Measurements from ENCODE around the gene HSPA4L. TPM values are rescaled to one million over a fixed set of nuclear protein-coding genes. Genes with fewer than 3 reads are reported as not detected.

The HSPA4L gene
- total and polyA plus RNA-seq, 2 of the 4 experiments (the other 2 are of a cell fraction) = 0.84 to 2.3 TPM

DNA sequence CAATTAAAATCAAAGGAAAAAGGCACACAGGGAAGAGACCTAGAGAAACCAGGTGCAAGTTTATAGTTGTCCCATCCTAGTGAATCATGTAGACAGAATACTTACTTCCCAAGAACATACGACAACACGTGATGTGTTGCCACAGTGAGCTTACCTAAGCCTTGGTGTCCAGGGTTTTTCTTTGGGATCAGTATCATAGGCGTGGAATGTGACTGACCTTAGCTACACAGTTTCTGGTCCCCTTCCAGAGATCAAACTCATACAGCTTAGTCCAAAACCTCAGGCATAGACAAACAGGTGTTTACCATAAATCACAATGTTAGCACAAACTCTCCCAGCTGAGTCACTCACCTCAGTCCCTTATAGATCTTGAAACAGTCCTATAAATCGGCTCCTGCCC, 34.2 kb upstream of the HSPA4L start:
- H3K79me1 ChIP-seq (ENCODE audit: low read depth in 1 of 2, low read length in 2 of 2) = no peaks in the 10 kb centered on the region
- H2AFZ ChIP-seq (replicated peaks; ENCODE audit: low read length, poor library complexity) = no peak overlapping the region
- no peak overlapping the region for H3K4me3 ChIP-seq (ENCODE audit: insufficient read depth, low read depth, low read length)
- no peaks in the 10 kb centered on the region for H3K27me3 ChIP-seq (ENCODE audit: control insufficient read depth, insufficient read depth, low read length)
- H3K4me1 ChIP-seq (ENCODE audit: control insufficient read depth, insufficient read depth, low read length) = no peaks in the 10 kb centered on the region
- no peak overlapping the region for H2BK5ac ChIP-seq (ENCODE audit: low read depth, low read length, poor library complexity, severe bottlenecking)
- H2AK9ac ChIP-seq (replicated peaks; ENCODE audit: low read depth, low read length, poor library complexity) = no peak overlapping the region
- no peak overlapping the region for H2BK20ac ChIP-seq (ENCODE audit: low read depth, low read length)
- no peak overlapping the region for H3K18ac ChIP-seq (ENCODE audit: low read depth, low read length)
- ChIA-PET CTCF (interaction anchor here (4.1 kb wide), 1 partner anchor 15 kb away, joined by 16 read pairs; no protein-coding TSS in a partner anchor), POLR2A (ENCODE audit: unreplicated experiment) (no interaction called here)
- no peak overlapping the region for H3K4me2 ChIP-seq (ENCODE audit: low read depth, low read length)
- in situ Hi-C loops (cut with MboI; ENCODE audit: low sequenced_read_pairs) (no loop called here), dilution Hi-C loops (cut with HindIII; ENCODE audit: low sequenced_read_pairs, unreplicated experiment) (no loop called here), intact Hi-C loops (cut with micrococcal nuclease) (no loop called here)
- no peak overlapping the region for H2AK5ac ChIP-seq (ENCODE audit: low read depth, low read length)
- H3K56ac ChIP-seq (ENCODE audit: extremely low read depth, insufficient read depth, low read length) = no peak overlapping the region
- DNase-seq (no peak), ATAC-seq (ENCODE audit: low read depth) (no peak)
- no TSS peak for BruUV-seq (replicated peaks)
- no peak overlapping the region for H3K27ac ChIP-seq (ENCODE audit: insufficient read depth, low read length)
- no CpG with 5 or more reads among the region's 4 CpGs for WGBS, 2 experiments (ENCODE audit: extremely low coverage in 2 of 2, insufficient read length in 1 of 2)
- H2BK15ac ChIP-seq (ENCODE audit: low read depth, low read length) = no peak overlapping the region
- H4K5ac ChIP-seq (ENCODE audit: low read depth, low read length) = no peak overlapping the region
- H3K9ac ChIP-seq (ENCODE audit: low read depth, low read length) = no peak overlapping the region
- H2BK120ac ChIP-seq (ENCODE audit: low read depth, low read length) = no peak overlapping the region
- no peak overlapping the region for H3K4ac ChIP-seq (ENCODE audit: low read depth, low read length)
- H3K14ac ChIP-seq (replicated peaks; ENCODE audit: low read depth, low read length) = no peak overlapping the region
- TF ChIP-seq MAFK (IDR thresholded peaks at IDR 0.05; ENCODE audit: low read depth, low read length) (no peak), FOS (IDR thresholded peaks at IDR 0.05; ENCODE audit: low read depth, low read length) (no peak), MAZ (IDR thresholded peaks at IDR 0.05; ENCODE audit: borderline replicate concordance, low read depth, low read length) (no peak), CEBPB (IDR thresholded peaks at IDR 0.05; ENCODE audit: low read depth, low read length) (no peak), CHD1 (IDR thresholded peaks at IDR 0.05; ENCODE audit: low read depth, low read length) (no peak), SMC3 (IDR thresholded peaks at IDR 0.05; ENCODE audit: low read depth, low read length) (no peak), BHLHE40 (IDR thresholded peaks at IDR 0.05; ENCODE audit: low read depth, low read length) (no peak), RCOR1 (IDR thresholded peaks at IDR 0.05; ENCODE audit: insufficient replicate concordance, low read length) (no peak), POLR2A (IDR thresholded peaks at IDR 0.05; ENCODE audit: low read depth, low read length) (no peak), RAD21 (IDR thresholded peaks at IDR 0.05; ENCODE audit: low read length) (no peak), MXI1 (IDR thresholded peaks at IDR 0.05; ENCODE audit: borderline replicate concordance, low read depth, low read length) (no peak)
- TF ChIP-seq, protein P1, sequence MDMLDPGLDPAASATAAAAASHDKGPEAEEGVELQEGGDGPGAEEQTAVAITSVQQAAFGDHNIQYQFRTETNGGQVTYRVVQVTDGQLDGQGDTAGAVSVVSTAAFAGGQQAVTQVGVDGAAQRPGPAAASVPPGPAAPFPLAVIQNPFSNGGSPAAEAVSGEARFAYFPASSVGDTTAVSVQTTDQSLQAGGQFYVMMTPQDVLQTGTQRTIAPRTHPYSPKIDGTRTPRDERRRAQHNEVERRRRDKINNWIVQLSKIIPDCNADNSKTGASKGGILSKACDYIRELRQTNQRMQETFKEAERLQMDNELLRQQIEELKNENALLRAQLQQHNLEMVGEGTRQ (IDR thresholded peaks at IDR 0.05; ENCODE audit: low read depth, low read length) = no peak
- no peak overlapping the region for H3K23ac ChIP-seq (ENCODE audit: low read depth, low read length)
- H4K8ac ChIP-seq (ENCODE audit: low read depth in 2 of 2, low read length in 2 of 2) = no peak overlapping the region
- no peaks in the 10 kb centered on the region for H3K36me3 ChIP-seq (ENCODE audit: control insufficient read depth, insufficient read depth, low read length)
- no peaks in the 10 kb centered on the region for H3K9me1 ChIP-seq (ENCODE audit: insufficient read depth, low read length)
- no peaks in the 10 kb centered on the region for H4K20me1 ChIP-seq (ENCODE audit: insufficient read depth, low read length)
- peaks cover 11% of the 10 kb centered on the region for H3K9me3 ChIP-seq (ENCODE audit: control insufficient read depth, insufficient read depth, low read length)
- H4K91ac ChIP-seq (ENCODE audit: insufficient read depth, low read depth, low read length) = no peak overlapping the region
